Measurements from ENCODE around the gene GPER1.

Gene GPER1

DNA sequence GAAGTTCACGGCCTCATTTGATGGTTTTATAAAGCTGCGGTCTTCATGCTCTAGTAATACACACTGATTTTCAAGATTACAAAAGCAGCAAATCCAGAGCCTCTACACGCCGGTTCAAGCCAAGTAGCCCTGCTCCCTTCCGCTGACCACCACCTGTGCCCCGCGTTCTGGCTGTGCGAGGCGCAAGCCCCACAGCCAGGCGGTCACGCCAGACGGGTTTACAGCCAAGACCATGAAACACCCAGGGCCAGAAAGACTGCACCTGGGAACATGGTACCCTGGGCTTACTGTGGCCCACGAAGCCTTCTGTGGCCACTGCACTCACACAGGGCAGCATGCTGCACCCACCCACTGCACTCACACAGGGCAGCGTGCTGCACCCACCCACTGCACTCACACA lies 33.6 kb downstream of the GPER1 start:
- no peaks in the 10 kb centered on the region for H3K9me3 ChIP-seq
- TF ChIP-seq, protein P1, sequence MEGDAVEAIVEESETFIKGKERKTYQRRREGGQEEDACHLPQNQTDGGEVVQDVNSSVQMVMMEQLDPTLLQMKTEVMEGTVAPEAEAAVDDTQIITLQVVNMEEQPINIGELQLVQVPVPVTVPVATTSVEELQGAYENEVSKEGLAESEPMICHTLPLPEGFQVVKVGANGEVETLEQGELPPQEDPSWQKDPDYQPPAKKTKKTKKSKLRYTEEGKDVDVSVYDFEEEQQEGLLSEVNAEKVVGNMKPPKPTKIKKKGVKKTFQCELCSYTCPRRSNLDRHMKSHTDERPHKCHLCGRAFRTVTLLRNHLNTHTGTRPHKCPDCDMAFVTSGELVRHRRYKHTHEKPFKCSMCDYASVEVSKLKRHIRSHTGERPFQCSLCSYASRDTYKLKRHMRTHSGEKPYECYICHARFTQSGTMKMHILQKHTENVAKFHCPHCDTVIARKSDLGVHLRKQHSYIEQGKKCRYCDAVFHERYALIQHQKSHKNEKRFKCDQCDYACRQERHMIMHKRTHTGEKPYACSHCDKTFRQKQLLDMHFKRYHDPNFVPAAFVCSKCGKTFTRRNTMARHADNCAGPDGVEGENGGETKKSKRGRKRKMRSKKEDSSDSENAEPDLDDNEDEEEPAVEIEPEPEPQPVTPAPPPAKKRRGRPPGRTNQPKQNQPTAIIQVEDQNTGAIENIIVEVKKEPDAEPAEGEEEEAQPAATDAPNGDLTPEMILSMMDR (IDR thresholded peaks at IDR 0.05): no peak
- no peaks in the 10 kb centered on the region for H3K4me1 ChIP-seq (ENCODE audit: control insufficient read depth in 1 of 2, insufficient read depth in 1 of 2, low read depth in 1 of 2, low read length in 1 of 2)
- H3K27me3 ChIP-seq: no peaks in the 10 kb centered on the region
- no peak overlapping the region for H3K27ac ChIP-seq
- H3K36me3 ChIP-seq: no peaks in the 10 kb centered on the region
- no peak overlapping the region for H3K4me3 ChIP-seq (ENCODE audit: low read depth in 1 of 2, low read length in 1 of 2)

GRCh38 chr7:1121886-1122831 lies 34.2 kb downstream of the GPER1 start:
- Histone ChIP-seq H3K4me1 (ENCODE audit: control insufficient read depth in 1 of 2, insufficient read depth in 1 of 2, low read depth in 1 of 2, low read length in 1 of 2) (no peaks in the 10 kb centered on the region), H3K27ac (no peak overlapping the region)

DNA sequence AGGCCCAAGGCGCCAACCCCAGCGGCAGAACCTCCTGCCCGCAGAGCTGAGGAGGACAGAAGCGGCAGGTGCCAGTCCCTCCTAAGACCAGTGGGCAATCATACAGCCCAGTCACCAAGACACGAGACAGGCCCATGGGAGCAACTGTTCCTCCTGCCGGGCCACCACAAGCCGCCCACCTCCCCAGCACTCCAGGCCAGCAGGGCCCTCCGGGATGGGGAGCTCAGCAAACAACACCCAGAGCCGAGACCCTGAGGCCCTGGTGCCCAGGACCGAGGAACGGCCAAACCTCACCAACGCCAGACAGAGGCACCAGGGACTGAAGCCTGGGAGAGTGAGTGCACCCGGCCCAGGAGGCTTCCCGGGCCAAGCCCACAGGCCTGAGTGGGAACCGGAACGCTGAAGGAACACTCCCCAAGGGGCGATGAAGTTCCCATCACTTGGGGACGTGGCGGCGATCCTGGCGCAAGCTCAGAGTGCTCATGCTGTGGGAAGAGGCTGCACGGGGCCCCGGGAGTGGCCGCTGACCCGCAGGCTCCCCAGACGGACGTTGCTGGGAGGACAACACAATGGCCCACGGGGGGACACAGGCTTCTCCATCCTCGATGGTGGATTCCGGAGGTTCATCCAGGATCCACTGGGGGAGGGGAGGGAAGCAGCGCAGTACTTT lies 35.1 kb downstream of the GPER1 start:
- TF ChIP-seq, protein P1 (IDR thresholded peaks at IDR 0.05): no peak
- Histone ChIP-seq H3K36me3 (no peaks in the 10 kb centered on the region), H3K9me3 (no peaks in the 10 kb centered on the region), H3K4me3 (ENCODE audit: low read depth in 1 of 2, low read length in 1 of 2) (no peak overlapping the region), H3K4me1 (ENCODE audit: control insufficient read depth in 1 of 2, insufficient read depth in 1 of 2, low read depth in 1 of 2, low read length in 1 of 2) (no peaks in the 10 kb centered on the region), H3K27ac (no peak overlapping the region), H3K27me3 (no peaks in the 10 kb centered on the region)

More at GRCh38 chr7:1121886-1122831, 34.2 kb downstream of the GPER1 start:
- TF ChIP-seq, protein P1 (IDR thresholded peaks at IDR 0.05): no peak
- Histone ChIP-seq H3K27me3 (no peaks in the 10 kb centered on the region), H3K9me3 (no peaks in the 10 kb centered on the region), H3K4me3 (ENCODE audit: low read depth in 1 of 2, low read length in 1 of 2) (no peak overlapping the region), H3K36me3 (no peaks in the 10 kb centered on the region)

GRCh38 chr7:1123715-1124114 lies 35.8 kb downstream of the GPER1 start:
- no peaks in the 10 kb centered on the region for H3K27me3 ChIP-seq
- no peaks in the 10 kb centered on the region for H3K4me1 ChIP-seq (ENCODE audit: control insufficient read depth in 1 of 2, insufficient read depth in 1 of 2, low read depth in 1 of 2, low read length in 1 of 2)
- TF ChIP-seq, protein P1 (IDR thresholded peaks at IDR 0.05): no peak
- H3K4me3 ChIP-seq (ENCODE audit: low read depth in 1 of 2, low read length in 1 of 2): no peak overlapping the region
- H3K9me3 ChIP-seq: no peaks in the 10 kb centered on the region
- no peaks in the 10 kb centered on the region for H3K36me3 ChIP-seq
- H3K27ac ChIP-seq: no peak overlapping the region

GRCh38 chr7:1124164-1124563 lies 36.3 kb downstream of the GPER1 start:
- H3K27me3 ChIP-seq: no peaks in the 10 kb centered on the region
- no peak overlapping the region for H3K27ac ChIP-seq
- H3K9me3 ChIP-seq: no peaks in the 10 kb centered on the region
- H3K4me1 ChIP-seq (ENCODE audit: control insufficient read depth in 1 of 2, insufficient read depth in 1 of 2, low read depth in 1 of 2, low read length in 1 of 2): no peaks in the 10 kb centered on the region
- TF ChIP-seq, protein P1 (IDR thresholded peaks at IDR 0.05): no peak
- H3K36me3 ChIP-seq: no peaks in the 10 kb centered on the region
- H3K4me3 ChIP-seq (ENCODE audit: low read depth in 1 of 2, low read length in 1 of 2): no peak overlapping the region
